Measurements from ENCODE around the gene EMX2. TPM values are rescaled to one million over a fixed set of nuclear protein-coding genes. Genes with fewer than 3 reads are reported as not detected.
A peak's percentile ranks its signal among the peaks of the same experiment; 100 is the strongest.
"Not testable (repeated sequence)": the region's sequence is repeated elsewhere in the genome, so short reads cannot be mapped to it uniquely, and the experiment has no call there.

Gene EMX2
- total RNA-seq, result not detected in 2 replicates

DNA sequence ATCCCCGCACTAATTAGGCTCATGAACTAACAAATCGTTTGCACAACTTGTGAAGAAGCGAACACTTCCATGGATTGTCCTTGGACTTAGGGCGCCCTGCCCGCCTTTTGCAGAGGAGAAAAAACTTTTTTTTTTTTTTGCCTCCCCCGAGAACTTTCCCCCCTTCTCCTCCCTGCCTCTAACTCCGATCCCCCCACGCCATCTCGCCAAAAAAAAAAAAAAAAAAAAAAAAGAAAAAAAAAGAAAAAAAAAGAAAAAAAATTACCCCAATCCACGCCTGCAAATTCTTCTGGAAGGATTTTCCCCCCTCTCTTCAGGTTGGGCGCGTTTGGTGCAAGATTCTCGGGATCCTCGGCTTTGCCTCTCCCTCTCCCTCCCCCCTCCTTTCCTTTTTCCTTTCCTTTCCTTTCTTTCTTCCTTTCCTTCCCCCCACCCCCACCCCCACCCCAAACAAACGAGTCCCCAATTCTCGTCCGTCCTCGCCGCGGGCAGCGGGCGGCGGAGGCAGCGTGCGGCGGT lies at the start of gene EMX2:
Gene EMX2 (plus strand): TSS at position 41 of the 519 bp plus-strand sequence. CDS start 522 bp downstream, outside the sequence.
- DNase-seq (ENCODE audit: low read depth in 2 of 2), result no peak

DNA sequence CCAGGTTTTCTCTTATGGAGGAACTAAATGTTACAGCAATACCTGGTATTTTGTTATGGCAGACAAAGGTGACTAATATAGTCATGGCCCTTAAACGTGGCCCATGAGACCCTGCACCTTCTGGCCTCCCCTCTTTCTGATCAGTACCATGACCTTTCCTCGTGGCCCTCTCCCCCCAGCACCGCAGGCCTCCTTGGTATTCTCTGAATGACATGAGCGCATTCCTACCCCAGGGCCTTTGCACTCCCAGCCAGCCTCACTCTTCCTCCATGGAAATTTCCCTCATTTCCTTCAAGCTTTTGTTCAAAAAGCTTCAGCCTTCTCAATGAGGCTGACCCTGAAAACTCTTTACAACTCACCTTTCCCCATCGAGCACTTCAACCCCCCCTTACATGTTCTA lies 46.5 kb upstream of the EMX2 start:
- DNase-seq (ENCODE audit: low read depth in 2 of 2), result no peak

GRCh38 chr10:117496616-117497028 lies 45.9 kb upstream of the EMX2 start:
- DNase-seq (ENCODE audit: low read depth in 2 of 2), result peak; percentile 80 to 82

DNA sequence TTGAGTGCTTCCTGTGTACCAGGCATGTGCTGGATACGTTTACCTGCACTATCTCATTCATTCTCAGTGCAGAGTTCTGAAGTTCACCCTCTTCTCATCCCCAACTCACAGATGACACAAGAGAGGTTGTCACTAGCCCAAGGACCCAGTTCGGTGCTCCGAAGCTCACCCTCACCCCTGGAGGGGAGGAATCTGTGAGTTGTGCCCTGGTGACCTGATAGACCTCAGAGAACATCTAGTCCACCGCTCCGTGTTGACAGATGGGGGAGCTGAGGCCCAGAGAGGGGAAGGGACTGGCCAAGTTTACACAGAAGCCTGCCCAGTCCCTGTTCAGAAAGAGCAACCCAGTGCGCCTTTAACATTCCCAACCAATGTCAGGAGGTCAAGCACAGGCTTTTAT lies 44.8 kb upstream of the EMX2 start:
- no peak for DNase-seq (ENCODE audit: low read depth in 2 of 2)

GRCh38 chr10:117499248-117500105 lies 43.1 kb upstream of the EMX2 start:
- DNase-seq (ENCODE audit: low read depth in 2 of 2), result no peak

DNA sequence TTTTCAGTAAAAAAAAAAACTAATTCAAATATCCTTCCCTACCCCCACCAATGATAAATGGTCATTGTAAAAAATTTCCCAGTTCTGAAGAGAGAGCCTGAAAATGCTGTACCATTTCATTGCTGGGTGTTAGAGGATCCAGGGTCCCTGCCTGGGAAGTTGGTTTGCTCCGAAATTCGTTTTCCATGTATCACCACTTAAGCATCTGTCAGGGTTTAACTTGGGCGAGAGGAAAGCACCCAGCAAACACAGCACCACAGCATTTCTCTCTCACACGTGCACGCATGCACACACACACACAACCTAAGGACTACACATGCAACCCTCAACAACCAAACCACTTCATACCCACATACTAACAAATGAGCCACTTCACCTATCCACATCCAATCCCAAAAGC lies 42.1 kb upstream of the EMX2 start:
- no peak for DNase-seq (ENCODE audit: low read depth in 2 of 2)

GRCh38 chr10:117501460-117502035 lies 41.0 kb upstream of the EMX2 start:
- DNase-seq (ENCODE audit: low read depth in 2 of 2), result no peak

- DNase-seq (ENCODE audit: low read depth in 2 of 2), result no peak
Observed at GRCh38 chr10:117502421-117503243, 39.9 kb upstream of the EMX2 start.

DNA sequence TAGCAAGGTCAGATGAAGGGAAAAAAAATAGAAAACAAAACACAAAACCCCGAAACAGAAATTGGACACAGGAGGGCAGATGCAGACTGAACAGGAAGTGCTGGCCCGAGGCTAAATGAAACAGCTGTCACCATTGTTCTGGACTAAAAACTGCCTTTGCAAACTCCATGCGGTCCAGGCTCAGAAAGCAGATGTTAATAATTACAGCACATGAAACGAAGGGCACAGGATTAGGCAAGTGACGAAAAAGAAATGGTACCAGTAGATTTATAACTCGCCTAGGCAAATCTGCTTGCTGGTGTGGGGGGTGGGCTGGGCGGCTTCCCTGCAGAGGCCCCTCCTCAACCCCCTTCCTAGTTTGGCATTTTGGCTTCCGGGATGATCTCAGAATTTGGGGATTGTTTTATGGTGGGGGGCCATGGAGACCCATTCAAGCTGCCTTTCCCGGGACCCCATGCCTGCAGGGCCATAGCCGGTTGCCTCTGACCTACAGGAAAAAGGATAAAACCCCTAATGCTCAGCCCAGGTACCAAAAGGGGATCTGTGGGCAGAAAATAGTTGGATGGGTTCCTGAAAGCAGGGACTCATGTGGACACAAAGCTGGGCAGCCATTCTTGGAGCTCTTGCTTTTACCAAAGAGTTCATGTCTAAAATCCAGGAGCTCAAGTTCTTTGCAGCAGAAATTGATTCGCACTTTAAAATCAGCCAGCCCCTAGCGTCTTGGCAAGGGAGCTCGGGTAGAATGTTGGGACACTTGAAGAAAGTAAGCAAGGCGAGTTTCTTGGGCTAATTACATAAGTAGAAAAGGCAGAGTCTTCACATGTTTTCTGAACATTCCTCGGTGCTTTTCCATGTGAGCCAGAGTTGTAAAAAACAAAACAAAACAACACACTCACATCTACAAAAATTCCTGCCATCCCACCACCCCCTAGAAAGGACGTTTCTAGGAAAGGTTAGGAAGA lies 39.0 kb upstream of the EMX2 start:
- peak in 1 of 2 donors; percentile 16 for DNase-seq (ENCODE audit: low read depth in 2 of 2)

- DNase-seq (ENCODE audit: low read depth in 2 of 2), result no peak
Observed at GRCh38 chr10:117504562-117504961, 38.0 kb upstream of the EMX2 start.

DNA sequence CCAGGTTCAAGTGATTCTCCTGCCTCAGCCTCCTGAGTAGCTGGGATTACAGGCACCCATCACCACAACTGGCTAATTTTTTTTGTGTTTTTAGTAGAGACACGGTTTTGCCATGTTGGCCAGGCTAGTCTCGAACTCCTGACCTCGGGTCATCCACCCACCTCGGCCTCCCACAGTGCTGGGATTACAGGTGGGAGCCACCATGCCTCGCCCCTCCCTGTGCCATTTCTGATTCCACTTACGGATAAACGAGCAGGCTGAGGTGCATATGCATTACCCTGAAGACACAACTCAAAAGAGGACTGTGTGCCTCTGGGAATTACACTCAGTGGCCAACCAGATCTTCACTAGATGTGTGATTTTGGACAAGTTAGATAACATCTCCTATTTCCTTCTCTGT lies 35.5 kb upstream of the EMX2 start:
- DNase-seq (ENCODE audit: low read depth in 2 of 2), result not testable (repeated sequence)

GRCh38 chr10:117509573-117509972 lies 33.0 kb upstream of the EMX2 start:
- DNase-seq (ENCODE audit: low read depth in 2 of 2), result no peak

- no peak for DNase-seq (ENCODE audit: low read depth in 2 of 2)
Observed at GRCh38 chr10:117511601-117512390, 30.8 kb upstream of the EMX2 start.

DNA sequence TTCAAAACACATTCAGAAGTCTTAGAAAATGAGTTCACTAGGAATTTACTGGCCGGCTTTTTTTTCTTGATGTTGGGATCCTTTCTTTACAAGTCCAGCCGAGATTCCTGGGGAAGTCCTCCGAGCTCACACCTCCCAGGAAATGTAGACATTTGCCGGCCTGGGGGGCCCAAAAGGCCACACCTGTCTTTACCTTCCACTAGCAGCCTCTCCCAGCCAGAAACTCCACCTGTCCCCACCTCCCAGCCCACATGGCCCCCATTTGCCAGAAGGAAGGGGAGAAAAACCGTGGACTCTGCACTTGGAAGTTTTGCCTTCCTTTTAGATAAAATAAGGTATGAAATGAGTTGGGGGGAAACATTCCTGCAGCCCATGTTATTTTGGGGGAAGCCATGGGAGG lies 27.6 kb upstream of the EMX2 start:
- DNase-seq (ENCODE audit: low read depth in 2 of 2), result no peak

- DNase-seq (ENCODE audit: low read depth in 2 of 2), result no peak
Observed at GRCh38 chr10:117516681-117517080, 25.9 kb upstream of the EMX2 start.

GRCh38 chr10:117518246-117518645 lies 24.3 kb upstream of the EMX2 start:
- DNase-seq (ENCODE audit: low read depth in 2 of 2), result no peak

GRCh38 chr10:117519286-117519685 lies 23.3 kb upstream of the EMX2 start:
- no peak for DNase-seq (ENCODE audit: low read depth in 2 of 2)

- no peak for DNase-seq (ENCODE audit: low read depth in 2 of 2)
Observed at GRCh38 chr10:117519879-117520278, 22.7 kb upstream of the EMX2 start.

- DNase-seq (ENCODE audit: low read depth in 2 of 2), result no peak
Observed at GRCh38 chr10:117530791-117531190, 11.8 kb upstream of the EMX2 start.

Measured in lung microvascular endothelial cell (primary cell).